Neural progenitor cell (in vitro differentiated cells): Measurements from ENCODE around the gene NFATC2. TPM values are rescaled to one million over a fixed set of nuclear protein-coding genes. Genes with fewer than 3 reads are reported as not detected.

ENCODE experiments used
- DNase-seq: peaks from one replicate; pipeline ENCODE4 v3.0.0-alpha.2; 2016; ENCODE audit warnings: low spot score
- H2AFZ ChIP-seq: fragments of 200-600 bp; sonication (generic); replicated peaks from 2 replicates; pipeline ENCODE4 v1.6.1; 2016; ENCODE audit warnings: antibody characterized with exemption
- H3F3A ChIP-seq: fragments of 200-600 bp; sonication (generic); 2 replicates; pipeline ENCODE4 v1.6.1; 2016; ENCODE audit warnings: antibody characterized with exemption, low read depth
- H3K27ac ChIP-seq: fragments of 200-600 bp; sonication (generic); 2 replicates; pipeline ENCODE4 v1.5.1; 2016; ENCODE audit warnings: mild to moderate bottlenecking
- H3K27me3 ChIP-seq: fragments of 200-600 bp; sonication (generic); 2 replicates; pipeline ENCODE4 v1.6.1; 2016; ENCODE audit warnings: mild to moderate bottlenecking, moderate library complexity
- H3K36me3 ChIP-seq: fragments of 200-600 bp; sonication (generic); 2 replicates; pipeline ENCODE4 v1.5.1; 2016
- H3K4me1 ChIP-seq: fragments of 200-600 bp; sonication (generic); 2 replicates; pipeline ENCODE4 v1.6.1; 2016; ENCODE audit warnings: mixed run types
- H3K4me2 ChIP-seq: fragments of 200-600 bp; sonication (generic); 2 replicates; pipeline ENCODE4 v1.6.1; 2016
- H3K4me3 ChIP-seq: fragments of 200-600 bp; sonication (generic); 2 replicates; pipeline ENCODE4 v1.5.1; 2016
- H3K79me2 ChIP-seq: fragments of 200-600 bp; sonication (generic); 2 replicates; pipeline ENCODE4 v1.6.1; 2016; ENCODE audit warnings: low read depth
- H3K9ac ChIP-seq: fragments of 200-600 bp; sonication (generic); 2 replicates; pipeline ENCODE4 v1.6.1; 2016
- H3K9me3 ChIP-seq: fragments of 200-600 bp; sonication (generic); 2 replicates; pipeline ENCODE4 v1.5.1; 2016; ENCODE audit warnings: low read depth
- H4K20me1 ChIP-seq: fragments of 200-600 bp; sonication (generic); 2 replicates; pipeline ENCODE4 v1.6.1; 2016; ENCODE audit warnings: low read depth
- H3K27ac Mint-ChIP-seq: 3 replicates; pipeline ENCODE4 v1.8.0; 2021; ENCODE audit warnings: mixed read lengths
- H3K27me3 Mint-ChIP-seq: 2 replicates; pipeline ENCODE4 v1.8.0; 2022; ENCODE audit warnings: low read depth, mild to moderate bottlenecking, inconsistent platforms, moderate library complexity, mixed read lengths; ENCODE audit not compliant: insufficient read depth
- H3K36me3 Mint-ChIP-seq: 3 replicates; pipeline ENCODE4 v1.8.0; 2021; ENCODE audit warnings: mixed read lengths
- H3K4me1 Mint-ChIP-seq: 3 replicates; pipeline ENCODE4 v1.8.0; 2021; ENCODE audit warnings: mixed read lengths
- H3K4me3 Mint-ChIP-seq: 3 replicates; pipeline ENCODE4 v1.8.0; 2021; ENCODE audit warnings: mild to moderate bottlenecking, moderate library complexity, mixed read lengths
- H3K9me3 Mint-ChIP-seq: 3 replicates; pipeline ENCODE4 v1.8.0; 2020; ENCODE audit warnings: mixed read lengths
- CTCF ChIP-seq: fragments of 200-600 bp; sonication (generic); IDR thresholded peaks from 2 replicates; pipeline ENCODE4 v1.5.1; 2017; ENCODE audit warnings: antibody characterized with exemption, mild to moderate bottlenecking
- EZH2 ChIP-seq: fragments of 200-600 bp; sonication (generic); IDR thresholded peaks from 2 replicates; pipeline ENCODE4 v1.6.1; 2017; ENCODE audit warnings: antibody characterized with exemption, mild to moderate bottlenecking, moderate library complexity
- EZH2phosphoT487 ChIP-seq: fragments of 200-600 bp; sonication (generic); IDR thresholded peaks from 2 replicates; pipeline ENCODE4 v1.6.1; 2017; ENCODE audit warnings: antibody characterized with exemption
- total RNA-seq: library from RNA; depleted of rRNA; stranded (reverse); fragments of >200 nt; gene quantifications from 2 replicates; pipeline ENCODE4 v1.2.3, GENCODE V29; 2015; ENCODE audit warnings: low replicate concordance

NFATC2 gene
- total RNA-seq = 0.19 and 0.25 TPM in 2 replicates

- Histone ChIP-seq H3K4me2 (peak within 1 kb of the TSS; percentile 85), H3K36me3 (no peaks in the 10 kb centered on the region), H3K4me3 (peak within 1 kb of the TSS; percentile 62), H3K4me1 (peaks cover 8% of the 10 kb centered on the region), H4K20me1 (peaks cover 6% of the 10 kb centered on the region), H3F3A (peaks cover 17% of the 10 kb centered on the region), H3K27ac (no peak within 1 kb of the TSS), H2AFZ (peak within 1 kb of the TSS; percentile 87), H3K27me3 (peaks cover 76% of the 10 kb centered on the region), H3K9me3 (no peaks in the 10 kb centered on the region), H3K9ac (no peak within 1 kb of the TSS), H3K79me2 (no peaks in the 10 kb centered on the region)
- no peaks in the 10 kb centered on the region for H3K36me3 Mint-ChIP-seq
- DNase-seq = peak; percentile 79
- peaks cover 2% of the 10 kb centered on the region for H3K9me3 Mint-ChIP-seq
- TF ChIP-seq EZH2phosphoT487 = no peak
- peak; percentile 10 for TF ChIP-seq EZH2
- TF ChIP-seq CTCF = no peak
- H3K27me3 Mint-ChIP-seq = peaks cover 22% of the 10 kb centered on the region
- no peak within 1 kb of the TSS for H3K27ac Mint-ChIP-seq
- peak within 1 kb of the TSS; percentile 76 for H3K4me3 Mint-ChIP-seq
- peaks cover 19% of the 10 kb centered on the region for H3K4me1 Mint-ChIP-seq
These were observed at the start of gene NFATC2 for GRCh38 chr20:51542571-51543421. Gene NFATC2 (minus strand): TSS chr20:51542719. CDS start chr20:51542499, 220 bp downstream.

GRCh38 chr20:51591871-51592270 is 49.4 kb upstream of the NFATC2 start:
- no peak for DNase-seq
- Histone ChIP-seq H2AFZ (no peak overlapping the region), H4K20me1 (no peaks in the 10 kb centered on the region), H3K4me2 (no peak overlapping the region), H3K79me2 (no peaks in the 10 kb centered on the region), H3K27me3 (no peaks in the 10 kb centered on the region), H3K4me1 (no peaks in the 10 kb centered on the region), H3K9me3 (no peaks in the 10 kb centered on the region), H3K36me3 (no peaks in the 10 kb centered on the region), H3K4me3 (no peak overlapping the region), H3K9ac (no peak overlapping the region), H3K27ac (no peak overlapping the region), H3F3A (no peaks in the 10 kb centered on the region)
- H3K36me3 Mint-ChIP-seq = no peaks in the 10 kb centered on the region
- peaks cover 5% of the 10 kb centered on the region for H3K27me3 Mint-ChIP-seq
- no peaks in the 10 kb centered on the region for H3K9me3 Mint-ChIP-seq
- H3K4me1 Mint-ChIP-seq = peaks cover 6% of the 10 kb centered on the region
- H3K27ac Mint-ChIP-seq = no peak overlapping the region
- H3K4me3 Mint-ChIP-seq = no peak overlapping the region
- TF ChIP-seq EZH2phosphoT487 (no peak), EZH2 (no peak), CTCF (no peak)

GRCh38 chr20:51588762-51589161 is 46.2 kb upstream of the NFATC2 start:
- H3K4me1 ChIP-seq = no peaks in the 10 kb centered on the region
- H3K9me3 Mint-ChIP-seq = no peaks in the 10 kb centered on the region
- TF ChIP-seq EZH2 = no peak
- TF ChIP-seq EZH2phosphoT487 = no peak
- no peak for TF ChIP-seq CTCF
- no peaks in the 10 kb centered on the region for H3K79me2 ChIP-seq
- H3K27me3 ChIP-seq = no peaks in the 10 kb centered on the region
- no peak overlapping the region for H3K4me3 Mint-ChIP-seq
- no peak overlapping the region for H3K4me3 ChIP-seq
- no peak for DNase-seq
- no peaks in the 10 kb centered on the region for H3K9me3 ChIP-seq
- H4K20me1 ChIP-seq = no peaks in the 10 kb centered on the region
- H3K27me3 Mint-ChIP-seq = peaks cover 5% of the 10 kb centered on the region
- H3F3A ChIP-seq = no peaks in the 10 kb centered on the region
- no peaks in the 10 kb centered on the region for H3K36me3 ChIP-seq
- no peaks in the 10 kb centered on the region for H3K36me3 Mint-ChIP-seq
- H2AFZ ChIP-seq = no peak overlapping the region
- H3K27ac Mint-ChIP-seq = no peak overlapping the region
- H3K4me2 ChIP-seq = no peak overlapping the region
- H3K27ac ChIP-seq = no peak overlapping the region
- H3K9ac ChIP-seq = no peak overlapping the region
- H3K4me1 Mint-ChIP-seq = no peaks in the 10 kb centered on the region
